Measurements from ENCODE around the gene ARHGAP36. TPM values are rescaled to one million over a fixed set of nuclear protein-coding genes. Genes with fewer than 3 reads are reported as not detected.

Gene ARHGAP36
- 0.26 TPM for polyA plus RNA-seq (2013, experiment 1 of 4)
- 0.07 TPM for polyA plus RNA-seq (2013, experiment 2 of 4)
- polyA plus RNA-seq (2013, experiment 3 of 4) = not detected
- 0.16 TPM for polyA plus RNA-seq (2013, experiment 4 of 4)

GRCh38 chrX:131058136-131058868 is at the start of gene ARHGAP36:
ARHGAP36 (plus strand) TSS chrX:131058346; CDS start chrX:131081666, 23,320 bp downstream.
- H3K9me3 ChIP-seq (ENCODE audit: control insufficient read depth, low read length) = no peaks in the 10 kb centered on the region
- H3K36me3 ChIP-seq (ENCODE audit: control insufficient read depth, insufficient read depth, low read length) = no peaks in the 10 kb centered on the region
- H3K4me3 ChIP-seq (ENCODE audit: insufficient read depth, low read depth, low read length) = peak within 1 kb of the TSS; percentile 18
- H3K27ac ChIP-seq (ENCODE audit: insufficient read depth, low read depth, low read length, poor library complexity, severe bottlenecking) = no peak within 1 kb of the TSS
- WGBS, 2 experiments = 4 to 5% methylated on average over 62 of the region's 62 CpGs
- no peaks in the 10 kb centered on the region for H3K4me1 ChIP-seq (ENCODE audit: control insufficient read depth, insufficient read depth, low read length)
- H3K27me3 ChIP-seq (ENCODE audit: control insufficient read depth, insufficient read depth, low read length, poor library complexity, severe bottlenecking) = peaks cover 30% of the 10 kb centered on the region

- Histone ChIP-seq H3K36me3 (ENCODE audit: control insufficient read depth, insufficient read depth, low read length) (no peaks in the 10 kb centered on the region), H3K4me1 (ENCODE audit: control insufficient read depth, insufficient read depth, low read length) (no peaks in the 10 kb centered on the region), H3K27ac (ENCODE audit: insufficient read depth, low read depth, low read length, poor library complexity, severe bottlenecking) (no peak overlapping the region), H3K4me3 (ENCODE audit: insufficient read depth, low read depth, low read length) (no peak overlapping the region), H3K27me3 (ENCODE audit: control insufficient read depth, insufficient read depth, low read length, poor library complexity, severe bottlenecking) (no peaks in the 10 kb centered on the region), H3K9me3 (ENCODE audit: control insufficient read depth, low read length) (no peaks in the 10 kb centered on the region)
- 83 to 85% methylated on average over 2 of the region's 2 CpGs for WGBS, 2 experiments
These were observed 48.0 kb upstream of the ARHGAP36 start for GRCh38 chrX:131010186-131010585.

- no peaks in the 10 kb centered on the region for H3K36me3 ChIP-seq (ENCODE audit: control insufficient read depth, insufficient read depth, low read length)
- H3K4me3 ChIP-seq (ENCODE audit: insufficient read depth, low read depth, low read length) = no peak overlapping the region
- no peaks in the 10 kb centered on the region for H3K9me3 ChIP-seq (ENCODE audit: control insufficient read depth, low read length)
- no peaks in the 10 kb centered on the region for H3K4me1 ChIP-seq (ENCODE audit: control insufficient read depth, insufficient read depth, low read length)
- H3K27ac ChIP-seq (ENCODE audit: insufficient read depth, low read depth, low read length, poor library complexity, severe bottlenecking) = no peak overlapping the region
- no peaks in the 10 kb centered on the region for H3K27me3 ChIP-seq (ENCODE audit: control insufficient read depth, insufficient read depth, low read length, poor library complexity, severe bottlenecking)
- 86 to 97% methylated on average over 1 to 2 of the region's 3 CpGs for WGBS, 2 experiments
These were observed 32.8 kb upstream of the ARHGAP36 start for GRCh38 chrX:131025336-131025735.

- 100% methylated on average over 1 to 2 of the region's 2 CpGs for WGBS, 2 experiments
- Histone ChIP-seq H3K4me1 (ENCODE audit: control insufficient read depth, insufficient read depth, low read length) (no peaks in the 10 kb centered on the region), H3K4me3 (ENCODE audit: insufficient read depth, low read depth, low read length) (no peak overlapping the region), H3K36me3 (ENCODE audit: control insufficient read depth, insufficient read depth, low read length) (no peaks in the 10 kb centered on the region), H3K27me3 (ENCODE audit: control insufficient read depth, insufficient read depth, low read length, poor library complexity, severe bottlenecking) (no peaks in the 10 kb centered on the region), H3K27ac (ENCODE audit: insufficient read depth, low read depth, low read length, poor library complexity, severe bottlenecking) (no peak overlapping the region), H3K9me3 (ENCODE audit: control insufficient read depth, low read length) (no peaks in the 10 kb centered on the region)
These were observed 25.6 kb upstream of the ARHGAP36 start for GRCh38 chrX:131032354-131033230.

GRCh38 chrX:131034063-131034462 is 24.1 kb upstream of the ARHGAP36 start:
- H3K27ac ChIP-seq (ENCODE audit: insufficient read depth, low read depth, low read length, poor library complexity, severe bottlenecking) = no peak overlapping the region
- no peaks in the 10 kb centered on the region for H3K36me3 ChIP-seq (ENCODE audit: control insufficient read depth, insufficient read depth, low read length)
- no peaks in the 10 kb centered on the region for H3K27me3 ChIP-seq (ENCODE audit: control insufficient read depth, insufficient read depth, low read length, poor library complexity, severe bottlenecking)
- no peak overlapping the region for H3K4me3 ChIP-seq (ENCODE audit: insufficient read depth, low read depth, low read length)
- 93 to 95% methylated on average over 5 to 7 of the region's 7 CpGs for WGBS, 2 experiments
- H3K9me3 ChIP-seq (ENCODE audit: control insufficient read depth, low read length) = no peaks in the 10 kb centered on the region
- H3K4me1 ChIP-seq (ENCODE audit: control insufficient read depth, insufficient read depth, low read length) = no peaks in the 10 kb centered on the region

- H3K27ac ChIP-seq (ENCODE audit: insufficient read depth, low read depth, low read length, poor library complexity, severe bottlenecking) = no peak overlapping the region
- no peaks in the 10 kb centered on the region for H3K9me3 ChIP-seq (ENCODE audit: control insufficient read depth, low read length)
- no peaks in the 10 kb centered on the region for H3K36me3 ChIP-seq (ENCODE audit: control insufficient read depth, insufficient read depth, low read length)
- no peaks in the 10 kb centered on the region for H3K27me3 ChIP-seq (ENCODE audit: control insufficient read depth, insufficient read depth, low read length, poor library complexity, severe bottlenecking)
- no peaks in the 10 kb centered on the region for H3K4me1 ChIP-seq (ENCODE audit: control insufficient read depth, insufficient read depth, low read length)
- H3K4me3 ChIP-seq (ENCODE audit: insufficient read depth, low read depth, low read length) = no peak overlapping the region
These were observed 17.4 kb upstream of the ARHGAP36 start for GRCh38 chrX:131040781-131041180.

GRCh38 chrX:131041667-131042066 is 16.5 kb upstream of the ARHGAP36 start:
- no peaks in the 10 kb centered on the region for H3K9me3 ChIP-seq (ENCODE audit: control insufficient read depth, low read length)
- no peak overlapping the region for H3K4me3 ChIP-seq (ENCODE audit: insufficient read depth, low read depth, low read length)
- no peaks in the 10 kb centered on the region for H3K36me3 ChIP-seq (ENCODE audit: control insufficient read depth, insufficient read depth, low read length)
- H3K4me1 ChIP-seq (ENCODE audit: control insufficient read depth, insufficient read depth, low read length) = no peaks in the 10 kb centered on the region
- H3K27me3 ChIP-seq (ENCODE audit: control insufficient read depth, insufficient read depth, low read length, poor library complexity, severe bottlenecking) = no peaks in the 10 kb centered on the region
- 86 to 97% methylated on average over 5 to 6 of the region's 6 CpGs for WGBS, 2 experiments
- H3K27ac ChIP-seq (ENCODE audit: insufficient read depth, low read depth, low read length, poor library complexity, severe bottlenecking) = no peak overlapping the region

GRCh38 chrX:131045726-131046125 is 12.4 kb upstream of the ARHGAP36 start:
- Histone ChIP-seq H3K4me1 (ENCODE audit: control insufficient read depth, insufficient read depth, low read length) (no peaks in the 10 kb centered on the region), H3K27me3 (ENCODE audit: control insufficient read depth, insufficient read depth, low read length, poor library complexity, severe bottlenecking) (no peaks in the 10 kb centered on the region), H3K27ac (ENCODE audit: insufficient read depth, low read depth, low read length, poor library complexity, severe bottlenecking) (no peak overlapping the region), H3K4me3 (ENCODE audit: insufficient read depth, low read depth, low read length) (no peak overlapping the region), H3K9me3 (ENCODE audit: control insufficient read depth, low read length) (no peaks in the 10 kb centered on the region), H3K36me3 (ENCODE audit: control insufficient read depth, insufficient read depth, low read length) (no peaks in the 10 kb centered on the region)
- 73% methylated on average over 5 of the region's 5 CpGs for WGBS, 2 experiments

GRCh38 chrX:131046596-131046995 is 11.6 kb upstream of the ARHGAP36 start:
- no peaks in the 10 kb centered on the region for H3K9me3 ChIP-seq (ENCODE audit: control insufficient read depth, low read length)
- no peaks in the 10 kb centered on the region for H3K4me1 ChIP-seq (ENCODE audit: control insufficient read depth, insufficient read depth, low read length)
- H3K36me3 ChIP-seq (ENCODE audit: control insufficient read depth, insufficient read depth, low read length) = no peaks in the 10 kb centered on the region
- no peaks in the 10 kb centered on the region for H3K27me3 ChIP-seq (ENCODE audit: control insufficient read depth, insufficient read depth, low read length, poor library complexity, severe bottlenecking)
- 44 to 50% methylated on average over 5 of the region's 5 CpGs for WGBS, 2 experiments
- H3K27ac ChIP-seq (ENCODE audit: insufficient read depth, low read depth, low read length, poor library complexity, severe bottlenecking) = no peak overlapping the region
- H3K4me3 ChIP-seq (ENCODE audit: insufficient read depth, low read depth, low read length) = no peak overlapping the region

GRCh38 chrX:131047180-131047579 is 11.0 kb upstream of the ARHGAP36 start:
- H3K27me3 ChIP-seq (ENCODE audit: control insufficient read depth, insufficient read depth, low read length, poor library complexity, severe bottlenecking) = no peaks in the 10 kb centered on the region
- no peaks in the 10 kb centered on the region for H3K9me3 ChIP-seq (ENCODE audit: control insufficient read depth, low read length)
- H3K27ac ChIP-seq (ENCODE audit: insufficient read depth, low read depth, low read length, poor library complexity, severe bottlenecking) = no peak overlapping the region
- H3K4me3 ChIP-seq (ENCODE audit: insufficient read depth, low read depth, low read length) = no peak overlapping the region
- WGBS, 2 experiments = 89% methylated on average over 8 to 9 of the region's 9 CpGs
- no peaks in the 10 kb centered on the region for H3K4me1 ChIP-seq (ENCODE audit: control insufficient read depth, insufficient read depth, low read length)
- H3K36me3 ChIP-seq (ENCODE audit: control insufficient read depth, insufficient read depth, low read length) = no peaks in the 10 kb centered on the region
